HG03097 (cell line): ENCODE results near the gene YIF1A.

Source experiments
- ATAC-seq: cut with Tn5 transposase; IDR thresholded peaks from one replicate; pipeline ENCODE4 v1.9.1; 2021; ENCODE audit not compliant: unreplicated experiment, low FRiP score

The YIF1A gene, protein sequence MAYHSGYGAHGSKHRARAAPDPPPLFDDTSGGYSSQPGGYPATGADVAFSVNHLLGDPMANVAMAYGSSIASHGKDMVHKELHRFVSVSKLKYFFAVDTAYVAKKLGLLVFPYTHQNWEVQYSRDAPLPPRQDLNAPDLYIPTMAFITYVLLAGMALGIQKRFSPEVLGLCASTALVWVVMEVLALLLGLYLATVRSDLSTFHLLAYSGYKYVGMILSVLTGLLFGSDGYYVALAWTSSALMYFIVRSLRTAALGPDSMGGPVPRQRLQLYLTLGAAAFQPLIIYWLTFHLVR

DNA sequence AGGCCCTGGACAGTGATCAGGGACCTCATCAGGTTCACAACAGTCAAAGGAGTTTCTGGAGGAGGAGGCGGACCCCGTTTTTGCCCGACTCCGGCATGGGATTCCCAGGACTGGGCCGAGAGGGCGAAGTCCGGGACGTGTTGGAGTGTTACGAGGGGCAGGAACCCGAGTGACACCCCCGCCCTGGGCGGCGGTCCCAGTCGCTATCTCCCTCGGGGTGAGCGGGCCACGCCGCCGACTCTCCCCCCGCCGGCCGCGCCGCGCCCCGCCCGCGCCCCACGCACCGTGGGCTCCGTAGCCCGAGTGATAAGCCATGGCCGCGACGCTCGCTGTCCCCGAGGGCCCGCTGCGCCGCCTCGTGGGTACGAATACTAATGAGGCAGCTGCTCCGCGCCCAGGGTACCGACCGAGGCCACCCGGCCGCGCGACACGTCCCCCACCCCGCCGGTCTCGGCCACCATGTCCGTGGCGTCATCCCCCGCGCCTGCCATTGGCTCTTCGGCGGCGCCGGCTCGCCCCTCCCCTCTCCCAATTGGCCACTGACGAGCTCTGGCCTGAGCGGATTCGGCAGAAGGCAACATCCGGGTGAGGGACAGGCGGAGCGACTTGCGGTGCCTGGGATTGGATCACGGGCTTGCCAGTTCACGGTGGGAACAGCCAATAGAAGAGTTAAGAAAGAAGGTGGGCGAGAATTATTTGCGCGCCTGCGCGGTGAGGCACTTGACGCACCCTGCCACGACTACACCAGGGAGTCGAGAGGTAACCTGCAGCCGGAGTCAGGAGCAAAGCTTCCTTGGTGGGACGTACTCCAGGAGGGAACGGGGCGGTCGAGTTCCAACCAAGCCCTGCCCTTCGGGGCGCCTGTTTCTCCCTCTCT is at the start of gene YIF1A:
YIF1A (minus strand) TSS at position 473 of the 877 bp plus-strand sequence; CDS start at position 315, 158 bp downstream.
- peak; percentile 85 for ATAC-seq

DNA sequence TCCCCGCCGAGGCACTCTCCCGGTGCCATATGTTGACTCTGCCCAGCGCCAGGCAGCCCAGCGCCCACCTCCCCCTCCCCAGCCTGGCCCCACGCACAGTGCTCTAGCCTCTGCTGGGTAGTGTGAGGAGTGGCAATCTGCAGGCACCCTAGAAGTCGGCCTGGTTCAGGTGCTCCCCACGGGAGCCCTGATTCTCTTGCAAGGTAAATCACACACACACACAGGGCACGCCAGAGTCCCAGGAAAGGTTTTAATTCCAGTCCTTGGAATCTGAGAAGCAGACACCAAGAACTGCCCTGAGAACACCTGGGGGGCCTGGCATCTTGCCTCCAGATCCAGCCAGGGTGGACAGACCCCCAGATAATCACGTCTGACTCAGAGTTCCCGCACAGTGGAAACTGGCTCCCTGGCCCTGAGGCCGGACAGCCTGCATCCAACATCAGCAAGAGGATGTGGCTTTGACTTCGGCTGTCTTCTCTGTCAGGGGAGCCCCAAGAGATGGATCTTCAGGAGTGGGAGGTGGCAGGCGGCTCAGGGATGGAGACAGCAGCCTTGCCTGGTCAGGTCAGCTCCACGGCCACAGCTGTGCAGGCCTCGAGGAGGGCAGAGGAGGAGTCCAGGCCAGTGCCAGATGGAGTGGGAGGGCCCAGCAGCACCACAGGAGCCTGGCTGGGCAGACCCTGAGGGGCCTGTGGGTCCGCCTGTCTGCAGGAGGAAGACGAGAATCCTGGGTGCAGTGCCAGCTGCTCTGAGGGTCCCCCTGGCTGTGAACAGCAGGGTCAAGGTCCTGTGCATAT is 48.4 kb upstream of the YIF1A start:
- no peak for ATAC-seq

DNA sequence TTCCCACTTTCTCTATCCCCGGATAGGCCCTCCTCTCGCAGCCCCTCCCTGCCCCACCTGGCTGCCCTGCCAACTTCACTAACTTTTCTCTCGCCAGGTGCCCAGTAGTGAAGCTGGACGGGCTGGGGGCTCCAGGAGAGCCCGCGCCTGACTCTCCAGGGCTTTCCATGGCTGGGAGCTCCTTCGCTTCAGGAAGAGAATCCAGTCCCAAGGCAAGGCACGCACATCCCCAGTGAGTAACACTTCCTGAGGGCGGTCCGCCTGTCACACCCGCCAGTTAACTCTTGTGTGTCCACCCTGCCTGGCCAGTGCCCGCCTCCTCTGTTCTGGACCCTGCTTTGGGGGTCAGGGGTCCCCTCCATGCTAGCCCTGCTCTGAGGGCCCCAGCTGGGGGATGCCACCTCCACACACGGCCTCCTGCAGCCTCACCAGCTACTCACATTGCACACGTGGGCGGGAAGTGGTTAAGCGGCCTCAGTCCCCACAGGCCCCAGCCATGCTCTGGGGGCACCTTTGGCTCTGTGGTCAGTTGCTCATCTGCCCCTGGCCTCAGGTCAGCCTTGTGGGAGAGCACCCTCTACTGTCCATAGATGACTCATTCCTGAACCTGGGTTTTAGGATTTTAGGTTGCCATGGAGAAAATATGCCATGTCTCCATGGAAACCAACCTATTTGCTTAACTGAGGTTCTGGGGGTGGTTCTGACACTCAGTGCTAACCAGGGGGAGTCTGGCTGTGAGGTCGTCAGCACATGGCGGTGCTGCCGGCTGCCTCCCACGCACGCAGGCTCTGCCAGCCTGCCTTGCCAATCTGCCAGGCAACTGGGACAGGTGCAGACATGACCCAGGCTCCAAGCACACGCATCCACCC is 47.5 kb upstream of the YIF1A start, which contains the start of gene RIN1:
RIN1 (minus strand) TSS at position 201 of the 869 bp plus-strand sequence; CDS start at position 169, 32 bp downstream.
- ATAC-seq: no peak

DNA sequence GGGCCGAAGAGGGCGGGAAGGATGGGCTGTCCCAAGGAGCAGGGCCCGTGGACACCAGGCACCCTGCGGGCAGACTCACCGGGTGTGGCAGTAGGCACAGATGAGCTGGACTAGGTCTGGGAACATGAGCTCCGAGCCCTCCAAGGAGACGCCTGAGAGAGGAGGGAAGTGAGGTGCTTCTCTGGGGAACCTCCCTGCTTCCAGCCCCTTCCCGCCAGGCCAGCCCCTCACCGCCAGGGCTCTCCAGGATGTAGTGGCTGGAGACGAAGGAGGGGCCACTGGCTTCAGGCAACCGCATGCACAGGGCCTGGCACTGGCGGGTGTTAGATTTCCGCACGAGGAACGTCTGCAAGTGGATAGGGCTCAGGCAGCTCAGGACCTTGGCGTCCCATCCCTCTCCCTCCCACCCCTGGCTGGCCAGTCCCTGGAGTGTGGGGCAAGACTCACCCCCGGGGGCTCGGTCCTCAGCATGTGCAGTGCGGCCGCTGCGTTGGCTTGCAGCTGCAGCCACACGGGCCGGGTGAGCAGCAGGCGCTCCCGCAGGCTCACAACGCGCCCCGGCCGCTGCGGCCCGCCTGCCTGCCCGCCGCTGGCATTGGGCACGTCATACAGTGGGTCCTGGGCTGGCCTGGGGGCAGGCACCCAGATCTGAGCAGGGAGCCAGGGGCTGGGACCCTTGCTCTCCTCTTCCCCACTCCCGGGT is 46.7 kb upstream of the YIF1A start:
- ATAC-seq: no peak

DNA sequence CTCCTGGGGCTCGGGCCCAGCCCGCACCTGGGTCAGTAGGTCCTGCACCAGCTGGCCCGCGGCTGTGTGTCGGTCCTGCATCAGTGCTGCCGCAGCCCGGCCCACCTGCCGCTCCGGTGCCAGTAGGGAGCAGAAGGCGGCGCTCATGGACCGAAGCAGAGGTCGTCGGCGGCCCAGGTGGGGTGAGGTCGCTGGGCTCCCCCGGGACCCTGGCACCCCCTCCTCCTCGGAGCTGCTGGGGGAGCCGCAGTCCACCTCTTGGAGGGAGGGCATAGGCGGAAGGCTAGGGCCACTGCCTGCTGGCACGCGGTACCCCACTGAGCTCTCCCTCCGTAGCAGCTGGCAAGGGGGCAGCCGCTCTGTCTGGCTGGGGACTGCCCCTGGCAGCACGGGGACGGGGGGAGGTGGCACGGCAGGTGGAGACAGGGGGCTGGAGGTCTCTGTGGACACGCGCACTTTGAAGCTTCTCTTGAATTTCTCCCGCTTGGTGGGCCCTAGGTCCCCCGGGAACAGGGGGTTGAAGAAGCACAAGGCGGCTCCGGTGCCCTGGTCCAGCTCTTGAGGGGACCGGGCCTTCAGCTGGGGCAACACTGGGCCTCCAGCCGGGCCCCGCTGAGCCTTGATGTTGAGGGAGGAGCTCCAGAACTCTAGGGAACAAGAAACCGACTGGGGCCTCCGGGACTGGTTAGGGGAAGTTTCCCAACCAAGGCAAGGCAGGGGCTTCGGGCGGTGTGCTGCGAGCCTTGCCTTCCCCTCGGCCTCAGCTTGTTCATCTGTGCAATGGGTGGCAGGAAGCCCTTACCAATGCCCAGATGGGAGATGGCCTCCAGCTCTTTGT is 45.9 kb upstream of the YIF1A start:
- ATAC-seq: no peak

DNA sequence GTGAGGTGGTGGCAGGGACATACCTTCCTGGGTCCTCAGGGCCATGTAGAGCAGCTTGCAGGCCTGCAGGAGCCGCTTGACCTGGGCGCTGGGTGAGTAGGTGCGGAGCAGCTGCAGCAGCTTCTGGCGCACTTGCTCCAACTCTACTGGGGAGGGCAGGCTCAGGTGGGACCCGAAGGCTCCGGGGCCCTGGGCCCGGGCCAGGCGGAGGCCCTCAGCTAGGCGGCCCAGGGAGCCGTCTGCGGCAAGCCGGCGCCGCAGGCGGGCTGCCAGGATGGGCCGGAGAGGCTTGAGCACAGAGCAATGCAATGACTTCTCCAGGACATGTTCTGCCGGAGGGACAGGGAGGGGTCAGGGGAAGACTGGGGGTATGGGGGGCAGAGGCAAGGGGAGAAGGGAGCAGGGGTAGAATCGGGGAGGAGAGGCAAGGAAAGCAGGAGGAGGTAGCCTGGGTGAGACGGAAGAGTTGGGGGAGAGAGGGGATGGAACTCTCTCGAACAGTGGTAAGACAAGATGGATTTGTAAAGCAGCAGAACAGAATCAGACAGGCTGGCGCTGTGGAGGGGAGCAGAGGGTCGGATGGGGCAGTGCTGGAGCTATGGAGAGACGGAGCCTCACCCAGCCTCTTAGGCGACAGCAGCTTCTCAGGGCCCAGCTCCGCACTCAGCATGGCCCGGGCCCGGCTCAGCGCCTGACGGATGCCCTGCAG is 45.1 kb upstream of the YIF1A start:
- no peak for ATAC-seq

DNA sequence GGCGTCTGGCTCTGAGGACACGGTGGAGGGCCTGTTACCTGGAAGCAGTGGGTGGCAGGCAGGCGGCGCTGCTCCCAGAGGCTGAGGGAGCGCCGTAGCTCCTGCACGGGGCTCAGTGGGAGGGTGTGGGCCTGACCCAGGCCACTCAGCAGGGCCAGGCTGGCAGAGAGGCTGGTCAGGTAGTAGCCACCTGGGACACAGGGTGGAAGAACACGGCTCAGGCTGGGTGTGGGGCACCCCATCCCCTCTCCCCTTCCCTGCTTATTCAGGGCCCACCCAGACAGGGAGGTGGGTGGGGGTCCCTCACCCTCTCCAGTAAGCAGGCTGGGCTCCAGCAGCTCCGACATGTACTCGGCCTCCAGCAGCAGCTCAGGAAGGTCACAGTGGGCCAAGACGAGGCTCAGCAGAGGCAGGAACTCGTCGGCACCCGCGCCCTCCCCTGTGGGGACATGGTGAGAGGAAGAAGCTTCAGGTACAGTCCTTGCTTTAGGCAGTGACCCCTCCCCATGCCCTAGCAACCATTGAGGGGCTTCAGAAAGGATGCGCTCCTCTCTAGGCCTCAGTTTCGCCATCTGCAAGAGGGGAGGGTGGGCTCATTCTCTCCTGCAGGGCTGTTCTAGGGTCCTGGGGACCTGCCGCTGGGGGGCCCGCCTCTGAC is 44.4 kb upstream of the YIF1A start:
- no peak for ATAC-seq

DNA sequence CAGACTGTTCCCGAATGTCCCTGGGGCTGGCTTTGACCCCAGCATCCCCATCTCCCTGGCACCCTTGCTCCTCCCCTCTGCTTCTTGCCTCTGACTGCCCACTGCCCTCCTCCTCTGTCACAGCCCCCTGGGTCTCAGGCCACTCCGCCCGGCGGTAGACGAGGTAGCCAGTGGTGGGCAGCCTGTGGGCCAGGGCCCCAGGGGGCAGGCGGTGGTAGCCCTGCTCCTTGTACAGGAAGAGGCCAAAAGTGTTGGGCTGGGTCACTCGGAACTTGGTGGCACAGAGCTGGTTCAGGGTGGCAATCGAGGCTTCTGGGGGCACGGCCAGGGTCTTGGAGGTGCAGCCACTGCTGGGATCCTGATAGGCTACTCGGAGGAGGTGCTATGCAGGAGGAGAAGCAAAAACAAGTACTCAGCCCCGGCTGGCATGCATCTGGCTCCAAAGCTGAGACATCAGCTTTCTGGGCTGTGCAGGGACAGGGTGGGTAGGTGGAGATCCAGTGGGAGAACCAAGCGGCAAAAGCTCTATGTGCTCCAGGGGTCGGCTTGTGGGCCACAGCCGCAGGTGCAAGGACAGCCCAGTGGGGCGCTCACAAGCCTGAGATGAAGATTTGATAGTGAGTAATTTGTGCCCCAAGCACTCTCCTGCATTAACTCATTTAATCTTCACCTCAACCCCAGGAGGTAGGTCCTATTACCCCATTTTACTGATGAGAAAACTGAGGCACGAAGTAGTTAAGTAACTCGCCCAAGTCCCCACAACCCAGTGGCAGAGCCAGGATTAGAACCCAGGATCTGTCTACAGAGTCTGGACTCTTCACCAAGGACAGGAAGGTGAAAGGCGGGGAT is 43.7 kb upstream of the YIF1A start:
- ATAC-seq: no peak

DNA sequence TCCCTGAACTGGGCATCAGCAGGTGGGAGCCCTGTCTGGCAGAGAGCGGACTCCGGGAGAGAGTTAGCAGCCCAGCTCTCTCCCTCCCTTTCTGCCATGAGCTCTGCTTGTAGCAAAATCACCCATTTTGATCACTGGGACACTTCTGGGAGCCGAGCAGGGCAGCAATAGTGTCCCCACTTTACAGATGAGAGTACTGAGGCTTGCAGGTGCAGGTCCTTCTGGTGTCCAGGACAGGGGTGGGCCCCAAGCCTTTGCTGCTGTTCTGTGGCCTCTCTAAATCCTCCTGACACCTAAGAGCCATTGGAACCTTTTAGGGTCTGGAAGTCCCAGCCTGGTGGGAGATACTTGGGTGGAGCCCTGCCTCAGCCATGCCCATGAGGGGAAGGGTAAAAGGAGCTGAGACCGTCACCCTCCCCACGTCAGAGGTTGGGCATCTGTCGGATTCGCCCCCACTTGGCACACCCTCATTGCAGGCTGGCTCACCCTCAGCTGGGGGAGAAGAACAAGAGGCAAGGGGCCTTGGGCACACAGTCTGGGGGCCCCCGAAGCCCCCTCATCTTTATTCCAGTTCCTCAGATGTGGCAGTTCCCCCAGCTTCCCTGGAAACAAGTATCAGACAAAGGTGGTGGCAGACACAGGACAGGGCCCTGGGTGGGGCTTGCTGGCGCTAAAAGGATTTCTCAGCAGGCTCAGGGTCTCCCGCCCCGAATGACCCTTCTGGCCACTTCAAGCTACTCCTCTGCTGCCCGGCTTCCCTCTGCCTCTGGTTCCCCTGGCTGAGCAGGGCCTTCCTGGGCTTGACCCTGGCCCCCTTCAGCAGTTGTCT is 42.8 kb upstream of the YIF1A start:
- no peak for ATAC-seq

DNA sequence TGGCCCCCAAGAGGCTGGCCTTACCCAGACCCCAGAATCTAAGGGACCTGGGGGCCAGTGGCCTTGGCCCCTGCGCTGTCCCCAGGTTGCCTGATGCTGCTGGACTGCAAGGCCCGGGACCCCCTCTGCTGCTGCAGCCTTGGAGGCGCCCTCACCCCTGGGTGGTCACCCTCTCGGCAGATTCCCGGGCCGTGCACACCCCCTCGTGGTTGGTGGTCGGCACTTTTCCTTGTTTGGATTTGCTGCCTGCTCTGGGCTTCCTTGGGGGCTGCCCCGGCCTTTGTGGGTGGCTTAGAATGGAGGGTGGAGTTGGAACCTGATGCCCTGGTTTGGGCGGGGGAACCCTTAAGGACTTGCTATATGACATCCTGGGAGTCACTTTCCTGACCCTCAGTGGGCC is 42.0 kb upstream of the YIF1A start:
- no peak for ATAC-seq

DNA sequence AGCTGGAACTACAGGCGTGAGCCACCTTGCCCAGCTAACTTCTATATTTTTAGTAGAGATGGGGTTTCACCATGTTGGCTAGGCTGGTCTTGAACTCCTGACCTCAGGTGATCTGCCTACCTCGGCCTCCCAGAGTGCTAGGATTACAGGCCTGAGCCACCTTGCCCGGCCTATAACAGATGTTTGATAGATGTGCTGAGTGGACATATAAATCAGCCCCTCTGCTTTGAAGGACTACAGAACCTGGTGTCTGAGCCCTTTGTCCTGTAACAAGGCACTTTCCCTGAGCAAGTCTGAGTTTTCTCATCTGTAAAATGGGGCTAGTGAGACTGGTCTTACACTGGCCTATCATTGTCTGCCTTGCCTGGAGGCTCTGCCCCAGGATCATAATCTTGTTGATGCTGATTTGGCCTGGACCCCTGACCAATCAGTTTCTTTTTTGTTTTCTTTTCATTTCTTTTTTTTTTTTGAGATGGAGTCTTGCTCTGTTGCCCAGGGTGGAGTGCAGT is 40.3 kb upstream of the YIF1A start:
- ATAC-seq: no peak

DNA sequence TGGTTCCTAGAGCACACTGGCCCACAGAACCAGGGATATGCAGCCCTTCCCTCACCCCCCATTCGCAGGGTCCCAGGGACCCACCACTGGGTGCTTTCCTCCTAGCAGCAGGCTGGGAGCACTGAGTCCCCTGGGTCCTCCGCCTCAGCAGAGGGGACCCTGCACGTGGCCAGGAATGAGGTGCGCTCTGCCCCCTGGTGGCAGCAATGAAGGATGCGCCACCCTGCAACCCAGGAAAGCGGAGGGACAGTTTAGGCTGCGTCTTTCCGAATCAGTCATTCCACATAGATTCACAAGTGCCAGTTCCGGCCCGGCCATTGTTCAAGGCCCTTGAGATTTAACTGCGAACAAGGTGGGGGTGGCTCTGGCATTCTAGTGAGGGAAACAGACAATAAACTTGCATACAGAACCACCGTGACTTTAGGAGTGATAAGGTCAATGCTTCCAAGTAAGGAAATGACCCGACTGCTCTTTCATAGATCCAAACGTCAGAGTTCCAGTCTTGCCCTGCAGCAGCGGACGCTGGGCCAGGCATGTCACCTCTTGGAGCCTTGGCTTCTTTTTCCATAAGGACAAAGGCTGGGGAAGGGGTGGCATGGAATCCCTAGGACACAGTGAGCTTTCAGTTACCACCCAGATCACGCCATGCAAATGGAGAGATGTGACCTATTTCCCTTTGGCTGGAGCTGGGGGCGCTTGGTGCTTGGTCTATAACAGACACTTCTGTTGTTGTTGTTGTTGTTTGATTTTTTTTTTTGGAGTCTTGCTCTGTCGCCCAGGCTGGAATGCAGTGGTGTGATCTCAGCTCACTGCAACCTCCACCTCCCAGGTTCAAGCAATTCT is 39.6 kb upstream of the YIF1A start:
- ATAC-seq: no peak

DNA sequence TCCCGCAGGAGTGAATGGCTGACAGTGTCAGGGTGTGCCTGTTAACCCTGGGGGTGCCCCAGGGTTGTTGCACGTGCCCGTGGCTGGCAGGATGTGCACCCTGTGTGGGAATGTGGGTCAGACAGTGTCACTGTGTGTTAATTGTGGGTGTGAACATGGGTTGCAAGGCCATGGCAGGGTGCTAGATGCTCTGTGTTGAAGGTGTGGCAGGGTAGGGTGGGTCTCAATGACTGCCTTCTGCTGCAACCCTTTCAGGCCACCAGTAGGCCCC is 39.0 kb upstream of the YIF1A start:
- no peak for ATAC-seq

DNA sequence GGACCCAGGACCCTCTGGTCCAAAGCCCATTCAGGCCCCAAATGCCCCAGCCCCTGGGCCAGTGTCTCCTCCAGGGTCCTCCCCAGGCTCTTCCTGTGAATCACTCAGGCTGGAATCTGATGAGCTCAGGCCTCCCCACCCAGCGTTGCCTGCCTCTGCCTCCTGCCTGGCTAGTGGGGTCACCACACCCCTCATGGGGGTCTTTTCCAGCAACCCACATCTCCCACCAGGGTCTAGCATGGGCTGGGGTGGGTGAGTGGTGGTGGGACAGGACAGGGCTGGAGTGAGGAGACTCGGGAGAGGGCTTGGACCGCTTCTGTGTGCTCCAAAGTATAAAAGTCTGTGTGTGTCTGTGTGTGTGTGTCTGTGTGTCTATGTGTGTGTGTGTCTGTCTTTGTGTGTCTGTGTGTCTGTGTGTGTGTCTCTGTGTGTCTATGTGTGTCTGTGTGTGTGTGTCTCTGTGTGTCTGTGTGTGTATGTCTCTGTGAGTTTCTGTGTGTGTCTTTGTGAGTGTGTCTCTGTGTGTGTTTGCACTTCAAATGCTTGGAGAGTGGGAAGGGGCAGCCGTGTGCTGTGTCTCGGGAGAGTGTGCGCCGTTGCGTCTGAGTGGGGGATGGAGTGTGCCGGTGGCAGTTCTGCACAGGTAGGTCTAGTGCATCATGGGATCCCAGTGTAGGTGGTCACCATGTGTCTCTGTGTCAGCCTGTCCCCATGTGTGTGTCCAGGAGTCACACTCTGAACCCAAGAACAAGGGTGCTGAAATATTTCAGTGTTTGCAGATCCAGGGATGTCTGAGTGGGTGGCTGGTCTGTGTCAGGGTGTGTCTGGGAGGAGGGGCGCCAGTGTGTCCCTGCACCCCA is 38.5 kb upstream of the YIF1A start:
- ATAC-seq: no peak
